HEK293T (cell line): ENCODE measurements around the gene ATP4A.

ENCODE experiments used
- ARNT ChIP-seq: fragments of 450-650 bp; IDR thresholded peaks from 2 replicates; pipeline ENCODE4 v1.6.1; 2017; ENCODE audit warnings: mild to moderate bottlenecking
- BHLHE40 ChIP-seq: fragments of 450-650 bp; IDR thresholded peaks from 2 replicates; pipeline ENCODE4 v1.6.1; 2016; ENCODE audit warnings: mild to moderate bottlenecking, moderate library complexity, borderline replicate concordance
- ELF4 ChIP-seq: fragments of 450-650 bp; IDR thresholded peaks from 2 replicates; pipeline ENCODE4 v1.6.1; 2017; ENCODE audit warnings: antibody characterized with exemption
- FOXA1 ChIP-seq: fragments of 450-650 bp; IDR thresholded peaks from 2 replicates; pipeline ENCODE4 v1.6.1; 2016; ENCODE audit warnings: mild to moderate bottlenecking
- FOXK2 ChIP-seq: fragments of 450-650 bp; IDR thresholded peaks from 2 replicates; pipeline ENCODE4 v1.6.1; 2016; ENCODE audit warnings: mild to moderate bottlenecking
- FOXM1 ChIP-seq: fragments of 450-650 bp; IDR thresholded peaks from 2 replicates; pipeline ENCODE4 v1.6.1; 2017; ENCODE audit warnings: mild to moderate bottlenecking, borderline replicate concordance
- HDGF ChIP-seq: fragments of 450-650 bp; IDR thresholded peaks from 2 replicates; pipeline ENCODE4 v1.6.1; 2017; ENCODE audit warnings: antibody characterized with exemption, borderline replicate concordance
- L3MBTL2 ChIP-seq: fragments of 450-650 bp; conservative IDR thresholded peaks from 2 replicates; pipeline ENCODE4 v1.6.1; 2016; ENCODE audit warnings: mild to moderate bottlenecking
- NFRKB ChIP-seq: fragments of 450-650 bp; IDR thresholded peaks from 2 replicates; pipeline ENCODE4 v1.6.1; 2016; ENCODE audit warnings: mild to moderate bottlenecking, moderate library complexity
- SP1 ChIP-seq: fragments of 450-650 bp; IDR thresholded peaks from 2 replicates; pipeline ENCODE4 v1.6.1; 2017
- SUZ12 ChIP-seq: fragments of 450-650 bp; IDR thresholded peaks from 2 replicates; pipeline ENCODE4 v1.6.1; 2016; ENCODE audit warnings: mild to moderate bottlenecking
- TARDBP ChIP-seq: fragments of 450-650 bp; IDR thresholded peaks from 2 replicates; pipeline ENCODE4 v1.6.1; 2016
- ZNF384 ChIP-seq: fragments of 450-650 bp; IDR thresholded peaks from 2 replicates; pipeline ENCODE4 v1.6.1; 2016
- TF ChIP-seq, protein P1 (sequence below): fragments of 450-650 bp; IDR thresholded peaks from 2 replicates; pipeline ENCODE4 v1.6.1; 2016

DNA sequence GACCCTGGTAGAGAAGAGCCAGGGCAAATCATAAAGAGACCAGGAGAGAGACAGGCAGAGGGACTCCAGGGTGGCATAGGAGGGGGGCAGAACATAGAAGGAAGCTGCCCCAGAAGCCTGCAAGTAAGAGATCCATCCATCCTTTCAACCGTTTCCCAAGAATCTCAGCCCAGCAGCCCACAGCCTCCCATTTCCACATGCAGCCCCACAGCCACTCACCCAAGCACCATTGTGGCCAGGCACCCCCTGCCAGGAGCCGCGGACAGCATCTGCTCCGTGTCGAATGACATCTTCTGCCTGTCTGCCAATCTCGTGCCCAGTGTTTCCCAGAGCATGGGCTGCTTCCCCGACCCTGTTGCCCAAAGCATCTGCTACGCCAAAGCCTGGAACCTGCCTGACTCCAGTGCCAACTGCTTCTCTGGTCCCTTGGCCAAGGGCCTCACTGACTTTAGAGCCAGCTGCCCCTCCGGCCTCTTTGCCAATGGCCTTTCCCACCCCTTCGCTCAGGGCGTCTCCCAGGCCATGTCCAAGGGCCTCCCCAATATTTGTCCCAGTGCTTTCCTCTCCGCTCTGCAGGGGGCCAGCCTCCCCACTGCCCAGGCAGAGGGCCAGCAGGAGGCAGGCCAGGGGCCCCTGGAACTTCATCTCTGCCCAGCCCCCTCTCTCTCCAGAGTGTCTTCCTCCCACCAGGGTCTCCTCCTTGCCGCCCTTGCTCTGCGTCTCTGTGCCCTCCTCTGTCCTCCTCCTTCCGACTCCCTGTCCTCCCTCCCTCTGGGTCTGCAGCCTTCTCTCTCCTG is 50.4 kb downstream of the ATP4A start:
- TF ChIP-seq L3MBTL2 (no peak), SP1 (no peak), SUZ12 (no peak), TARDBP (no peak), ELF4 (no peak), BHLHE40 (no peak), ARNT (no peak), NFRKB (no peak), HDGF (no peak), FOXK2 (no peak), FOXA1 (no peak), FOXM1 (no peak), ZNF384 (no peak)
- TF ChIP-seq, protein P1, sequence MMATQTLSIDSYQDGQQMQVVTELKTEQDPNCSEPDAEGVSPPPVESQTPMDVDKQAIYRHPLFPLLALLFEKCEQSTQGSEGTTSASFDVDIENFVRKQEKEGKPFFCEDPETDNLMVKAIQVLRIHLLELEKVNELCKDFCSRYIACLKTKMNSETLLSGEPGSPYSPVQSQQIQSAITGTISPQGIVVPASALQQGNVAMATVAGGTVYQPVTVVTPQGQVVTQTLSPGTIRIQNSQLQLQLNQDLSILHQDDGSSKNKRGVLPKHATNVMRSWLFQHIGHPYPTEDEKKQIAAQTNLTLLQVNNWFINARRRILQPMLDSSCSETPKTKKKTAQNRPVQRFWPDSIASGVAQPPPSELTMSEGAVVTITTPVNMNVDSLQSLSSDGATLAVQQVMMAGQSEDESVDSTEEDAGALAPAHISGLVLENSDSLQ, result no peak
